Kasumi-1 (cell line): ENCODE data around the gene TPPP3.
"Not testable (repeated sequence)": the region's sequence is repeated elsewhere in the genome, so short reads cannot be mapped to it uniquely, and the experiment has no call there.

Experiments
- DNase-seq, 2 experiments: peaks; one replicate each; lab custom pipeline; 2025; lab: John Stamatoyannopoulos, UW

TPPP3 gene

DNA sequence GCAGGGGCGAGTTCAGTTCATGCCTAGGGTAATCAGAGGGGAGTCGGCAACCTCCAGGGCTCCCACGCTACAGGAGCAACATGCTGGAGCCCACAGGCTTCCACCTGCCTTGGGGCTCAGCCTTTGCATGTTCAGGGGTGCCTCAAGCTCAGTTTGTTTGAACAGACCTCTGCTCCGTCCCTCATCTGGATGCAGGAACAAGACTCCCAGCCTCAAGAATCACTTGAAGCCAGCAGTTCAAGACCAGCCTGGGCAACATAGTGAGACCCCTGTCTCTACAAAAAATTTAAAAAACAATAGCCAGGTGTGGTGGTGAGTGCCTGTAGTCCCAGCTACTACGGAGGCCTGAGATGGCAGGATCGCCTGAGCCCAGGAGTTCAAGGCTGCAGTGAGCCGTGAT is 32.7 kb upstream of the TPPP3 start:
- no peak for DNase-seq

- DNase-seq, result no peak
Measured at GRCh38 chr16:67425580-67425979, 32.3 kb upstream of the TPPP3 start.

- no peak for DNase-seq
Measured at GRCh38 chr16:67425061-67425460, 31.8 kb upstream of the TPPP3 start.

DNA sequence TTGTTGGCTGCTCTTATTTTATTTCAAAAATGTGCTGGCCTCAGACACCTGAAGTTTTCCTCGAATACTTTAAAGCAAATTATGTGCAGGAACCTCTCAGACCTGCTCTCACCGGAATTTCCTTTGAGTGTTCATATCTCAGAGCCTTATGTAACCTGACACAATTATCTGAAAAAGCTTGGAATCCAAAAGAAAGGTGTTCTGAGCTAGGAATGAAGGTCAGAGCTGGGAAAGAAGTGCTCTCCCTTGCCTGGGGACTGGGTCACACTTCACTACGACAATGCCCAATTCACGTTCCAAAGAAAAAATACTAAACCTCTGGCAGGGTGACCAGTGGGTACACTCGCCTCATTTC is 30.9 kb upstream of the TPPP3 start:
- DNase-seq, result no peak

- DNase-seq, result no peak
Measured at GRCh38 chr16:67423611-67424260, 30.4 kb upstream of the TPPP3 start.

DNA sequence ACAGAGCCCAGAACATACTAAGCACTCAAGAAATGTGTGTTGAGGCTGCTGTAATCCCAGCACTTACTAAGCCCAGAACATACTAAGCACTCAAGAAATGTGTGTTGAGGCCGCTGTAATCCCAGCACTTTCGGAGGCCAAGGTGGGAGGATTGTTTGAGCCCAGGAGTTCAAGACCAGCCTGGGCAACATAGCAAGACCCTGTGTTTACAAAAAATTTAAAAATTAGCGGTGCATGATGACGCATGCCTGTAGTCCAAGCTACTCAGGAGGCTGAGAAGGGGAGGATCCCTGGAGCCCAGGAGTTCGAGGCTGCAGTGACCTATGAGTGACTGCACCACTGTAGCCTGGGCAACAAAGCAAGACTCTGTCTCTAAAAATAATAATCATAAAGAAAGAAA is 29.7 kb upstream of the TPPP3 start:
- no peak for DNase-seq

DNA sequence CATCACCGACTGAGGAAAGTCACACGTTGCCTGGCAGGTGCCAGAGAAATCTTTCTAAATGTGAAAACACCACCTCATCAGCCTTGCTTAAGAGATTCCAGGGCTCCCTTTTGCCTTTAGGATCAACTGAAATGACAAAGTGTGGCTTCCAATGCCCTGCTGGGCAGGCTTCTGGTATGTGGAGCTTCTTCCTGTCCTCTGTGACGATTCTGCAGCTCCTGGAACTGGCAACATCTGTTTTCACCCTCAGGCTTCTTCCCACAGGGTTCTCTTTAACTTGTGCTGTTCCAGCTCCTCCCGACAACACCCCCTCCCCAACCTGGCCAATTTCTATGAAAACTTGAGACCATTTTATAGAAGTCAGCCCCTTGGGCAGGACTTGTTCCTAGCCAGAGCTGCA is 27.7 kb upstream of the TPPP3 start:
- DNase-seq, result no peak

GRCh38 chr16:67419931-67420330 is 26.6 kb upstream of the TPPP3 start:
- DNase-seq, result no peak

- no peak for DNase-seq
Measured at GRCh38 chr16:67419502-67419901, 26.2 kb upstream of the TPPP3 start.

GRCh38 chr16:67417333-67418061 is 24.2 kb upstream of the TPPP3 start:
- DNase-seq, result no peak

DNA sequence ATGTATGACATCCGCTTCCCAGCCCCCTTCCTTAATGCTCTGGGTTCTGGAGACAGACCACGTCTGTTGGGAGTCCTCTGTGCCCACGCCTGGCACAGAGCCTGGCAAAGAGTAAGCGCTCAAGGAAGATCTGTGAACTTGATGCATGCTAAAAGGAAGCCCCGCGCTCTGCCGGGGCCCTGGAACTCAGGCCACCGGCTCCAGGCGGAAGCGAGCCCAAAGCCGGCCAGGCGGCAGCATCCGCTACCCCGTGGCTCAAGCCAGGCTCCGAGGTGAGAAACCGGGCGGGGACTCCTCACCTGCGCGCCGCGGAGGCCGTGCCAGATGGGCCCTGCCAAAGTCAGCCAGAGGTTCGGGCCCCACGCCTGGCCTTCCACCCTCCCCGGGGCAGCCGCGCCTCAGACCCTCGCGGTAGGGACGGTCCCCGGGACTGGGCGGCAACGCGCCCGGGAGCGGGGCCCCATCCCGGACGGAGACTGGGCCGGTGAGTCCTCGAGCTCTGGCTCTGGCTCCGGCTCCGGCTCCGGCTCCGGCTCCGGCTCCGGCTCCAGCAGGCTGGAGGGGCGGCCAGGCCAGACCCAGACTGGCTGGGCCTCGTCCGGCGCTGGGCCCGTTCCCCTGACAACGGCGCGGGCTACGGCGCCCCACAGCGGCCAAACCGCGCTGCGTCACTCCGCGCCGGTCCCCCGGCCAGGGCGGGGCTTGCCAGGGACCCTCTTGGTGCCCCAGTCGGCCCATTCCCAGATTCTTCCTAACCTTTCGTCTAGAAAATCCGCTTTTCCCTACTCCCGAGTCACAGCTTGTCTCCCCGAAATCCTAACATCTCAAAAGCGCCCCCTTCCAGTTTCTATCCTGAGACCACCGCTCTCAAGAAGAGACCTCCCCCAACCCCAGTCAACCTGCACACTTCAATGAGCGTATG is 22.8 kb upstream of the TPPP3 start, which contains the start of gene ZDHHC1:
Gene ZDHHC1 (minus strand): TSS at position 606 of the 922 bp plus-strand sequence. CDS start 8,702 bp downstream, outside the sequence.
- peak in 1 of 2 experiments; percentile 18 for DNase-seq

DNA sequence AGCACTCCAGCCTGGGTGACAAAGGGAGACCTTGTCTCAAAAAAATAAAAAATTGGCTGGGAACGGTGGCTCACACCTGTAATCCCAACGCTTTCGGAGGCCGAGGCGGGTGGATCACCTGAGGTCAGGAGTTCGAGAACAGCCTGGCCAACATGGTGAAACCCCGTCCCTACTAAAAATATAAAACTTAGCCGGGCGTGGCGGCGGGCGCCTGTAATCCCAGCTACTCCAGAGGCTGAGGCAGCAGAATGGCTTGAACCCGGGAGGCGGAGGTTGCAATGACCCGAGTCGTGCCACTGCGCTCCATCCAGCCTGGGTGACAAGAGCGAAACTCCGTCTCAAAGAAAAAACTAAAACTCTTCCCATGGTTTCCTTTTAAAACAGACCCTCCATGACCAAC is 22.1 kb upstream of the TPPP3 start:
- not testable (repeated sequence) for DNase-seq

- no peak for DNase-seq
Measured at GRCh38 chr16:67413978-67414911, 20.9 kb upstream of the TPPP3 start.

DNA sequence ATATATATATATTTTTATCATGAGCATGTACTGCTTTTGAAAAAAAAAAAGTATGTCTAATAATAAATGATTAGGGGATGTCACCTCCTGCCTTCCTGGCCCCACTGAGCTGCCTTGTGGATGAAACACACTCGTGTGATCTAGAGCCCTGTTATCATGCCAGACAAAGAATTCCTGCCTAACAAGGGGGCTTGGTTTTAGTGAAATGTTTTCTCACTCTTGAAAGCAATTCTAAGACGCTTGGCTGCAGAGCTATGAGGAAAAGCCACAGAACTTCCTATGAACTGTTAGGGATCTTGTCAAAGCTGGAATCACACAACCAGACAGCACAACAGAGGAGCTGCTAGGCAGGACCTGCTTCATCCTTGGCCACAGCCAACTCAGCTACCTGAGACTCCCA is 19.0 kb upstream of the TPPP3 start:
- DNase-seq, result no peak

DNA sequence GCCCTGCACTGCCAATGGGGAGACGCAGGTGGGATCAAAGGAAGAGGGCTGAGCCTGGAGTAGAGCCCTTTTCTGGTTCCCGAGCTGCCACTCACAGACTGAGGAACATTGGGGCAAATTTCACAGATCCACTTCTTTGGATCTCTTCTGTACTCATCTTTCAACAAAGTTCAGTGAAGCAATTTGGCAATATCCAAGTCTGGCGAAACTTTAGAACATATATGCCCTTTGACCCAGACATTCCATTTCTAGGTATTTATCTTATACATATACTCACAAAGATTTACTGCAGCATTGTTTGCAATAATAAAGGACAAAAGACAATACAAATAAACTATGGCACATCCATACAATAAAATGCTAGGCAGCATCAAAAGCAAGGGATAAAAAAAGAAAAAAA is 18.0 kb upstream of the TPPP3 start:
- no peak for DNase-seq

DNA sequence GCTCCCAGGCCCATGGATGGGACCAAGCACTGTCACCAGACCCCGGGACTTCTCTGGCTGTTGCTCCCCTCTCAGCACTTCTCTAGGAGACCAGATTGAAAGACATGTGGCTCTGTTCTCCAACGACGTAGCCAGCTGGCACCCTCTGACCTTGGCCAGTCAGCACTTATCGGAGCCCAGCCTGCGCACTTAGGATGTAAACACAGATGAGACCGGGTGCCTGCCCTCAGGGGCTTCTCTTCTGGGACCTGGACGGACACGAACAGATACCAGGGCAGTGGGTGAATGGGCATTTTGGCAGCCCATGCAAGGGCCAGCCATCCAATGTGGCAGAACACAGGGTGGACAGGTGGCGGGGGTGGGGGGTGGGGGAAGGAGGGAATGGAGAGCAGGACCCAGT is 16.3 kb upstream of the TPPP3 start:
- no peak for DNase-seq

- no peak for DNase-seq
Measured at GRCh38 chr16:67407788-67408452, 14.6 kb upstream of the TPPP3 start.

DNA sequence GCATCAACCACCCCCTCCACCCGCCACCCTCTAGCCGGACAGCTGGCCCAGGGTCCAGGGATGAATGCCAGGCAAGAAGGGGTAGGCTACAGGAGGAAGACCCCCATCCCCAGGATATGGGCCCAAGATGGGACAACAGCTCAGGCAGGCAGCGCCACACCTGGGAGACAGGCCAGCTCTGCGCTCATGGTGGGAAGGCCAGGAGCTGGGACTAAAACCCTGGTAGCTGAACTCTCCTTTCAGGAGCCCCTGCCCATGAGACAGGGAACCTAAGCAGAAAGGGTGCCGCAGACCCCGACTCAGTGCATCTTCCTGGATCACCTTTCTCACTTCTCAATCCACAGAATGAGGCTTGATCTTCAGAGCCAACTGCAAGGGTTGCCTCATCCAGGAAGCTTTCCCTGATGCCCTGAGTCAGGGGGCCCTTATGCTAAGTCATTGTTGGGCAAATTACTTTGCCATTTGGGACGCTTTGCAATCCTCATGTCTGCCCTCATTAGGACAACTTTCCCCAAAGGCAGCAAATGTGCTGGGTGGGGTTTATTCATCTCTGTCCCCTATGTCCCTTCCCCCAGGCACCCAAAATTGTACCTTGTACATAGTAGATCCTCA is 14.0 kb upstream of the TPPP3 start:
- no peak for DNase-seq

- no peak for DNase-seq
Measured at GRCh38 chr16:67406111-67406971, 13.0 kb upstream of the TPPP3 start.

DNA sequence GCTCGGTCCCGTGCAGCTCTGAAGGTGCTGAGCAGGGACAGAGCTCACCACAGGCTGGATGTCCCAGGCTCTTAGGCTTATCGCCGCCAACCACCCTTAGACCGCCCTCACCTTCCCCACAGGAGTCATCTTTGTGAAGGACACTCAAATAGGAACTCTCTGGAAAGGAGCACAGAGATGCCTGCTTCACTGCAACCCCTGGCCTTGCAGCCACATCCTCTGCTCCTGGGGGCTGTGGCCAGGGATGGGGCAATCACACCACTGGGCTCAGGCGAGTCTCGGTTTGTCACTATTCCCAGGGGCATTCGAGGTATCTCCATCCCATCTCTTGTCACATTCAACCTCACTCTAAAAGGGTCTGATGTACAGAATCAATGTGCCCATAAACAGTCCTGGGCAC is 12.0 kb upstream of the TPPP3 start:
- no peak for DNase-seq
